PC-3 (cell line): ENCODE measurements around the gene FRMD5. TPM values are rescaled to one million over a fixed set of nuclear protein-coding genes. Genes with fewer than 3 reads are reported as not detected.

Experiments used
- ATAC-seq: fragments of 200-7000 bp; cut with Tn5 transposase; 2 replicates; pipeline ENCODE4 v1.9.1; 2020; ENCODE audit warnings: mild to moderate bottlenecking, moderate library complexity
- BruUV-seq: library from RNA; stranded (reverse); fragments of 400-500 nt; replicated peaks from 2 replicates; lab custom pipeline; 2021; lab: Mats Ljungman, UMichigan
- CTCF ChIA-PET: fragments of 300-600 bp; sonication (Branson Sonifier 250); formaldehyde crosslinking; loops from one replicate; lab custom pipeline; 2022; ENCODE audit warnings: antibody characterized with exemption; lab: Charles Lee
- POLR2A ChIA-PET: fragments of 300-600 bp; sonication (Branson Sonifier 250); formaldehyde crosslinking; loops from one replicate; lab custom pipeline; 2022; ENCODE audit warnings: antibody characterized with exemption; ENCODE audit not compliant: unreplicated experiment; lab: Charles Lee
- DNase-seq: peaks from one replicate; pipeline ENCODE4 v3.0.0-alpha.2; 2015
- H2AFZ ChIP-seq: fragments of 300-600 bp; sonication (generic); 2 replicates; pipeline ENCODE4 v1.6.0; 2016; ENCODE audit warnings: antibody characterized with exemption, low read length
- H3F3A ChIP-seq: fragments of 300-600 bp; sonication (generic); one replicate; pipeline ENCODE4 v1.6.0; 2017; ENCODE audit warnings: antibody characterized with exemption, low read length, control low read depth, mild to moderate bottlenecking; ENCODE audit not compliant: unreplicated experiment
- H3K27ac ChIP-seq: fragments of 300-600 bp; sonication (generic); 2 replicates; pipeline ENCODE4 v1.5.1; 2016; ENCODE audit warnings: mild to moderate bottlenecking, low read length
- H3K27me3 ChIP-seq: fragments of 300-600 bp; sonication (generic); 2 replicates; pipeline ENCODE4 v1.6.1; 2016; ENCODE audit warnings: low read length, mixed read lengths
- H3K36me3 ChIP-seq: fragments of 300-600 bp; sonication (generic); 2 replicates; pipeline ENCODE4 v1.6.1; 2016; ENCODE audit warnings: low read depth, mixed run types, low read length, mixed read lengths
- H3K4me1 ChIP-seq: fragments of 300-600 bp; sonication (generic); 2 replicates; pipeline ENCODE4 v1.5.1; 2016; ENCODE audit warnings: low read length; ENCODE audit not compliant: insufficient read depth
- H3K4me2 ChIP-seq: fragments of 300-600 bp; sonication (generic); 2 replicates; pipeline ENCODE4 v1.6.0; 2016; ENCODE audit warnings: low read length
- H3K4me3 ChIP-seq: fragments of 300-600 bp; sonication (generic); 2 replicates; pipeline ENCODE4 v1.5.1; 2016; ENCODE audit warnings: mild to moderate bottlenecking, low read length, mixed read lengths
- H3K79me2 ChIP-seq: fragments of 300-600 bp; sonication (generic); 2 replicates; pipeline ENCODE4 v1.6.1; 2017; ENCODE audit warnings: low read length, mixed read lengths
- H3K9ac ChIP-seq: fragments of 300-600 bp; sonication (generic); 2 replicates; pipeline ENCODE4 v1.6.0; 2016; ENCODE audit warnings: mild to moderate bottlenecking, low read length
- H3K9me2 ChIP-seq: fragments of 300-600 bp; sonication (generic); replicated peaks from 2 replicates; pipeline ENCODE4 v1.6.1; 2016; ENCODE audit warnings: mixed run types, low read length, mixed read lengths
- H3K9me3 ChIP-seq: fragments of 300-600 bp; sonication (generic); 2 replicates; pipeline ENCODE4 v1.6.1; 2016; ENCODE audit warnings: low read length, mixed read lengths
- H4K20me1 ChIP-seq: fragments of 300-600 bp; sonication (generic); 2 replicates; pipeline ENCODE4 v1.6.1; 2016; ENCODE audit warnings: low read length, mixed read lengths
- CTCF ChIP-seq: fragments of 300-600 bp; sonication (generic); conservative IDR thresholded peaks from 2 replicates; pipeline ENCODE4 v1.5.1; 2017; ENCODE audit warnings: antibody characterized with exemption, low read depth, mild to moderate bottlenecking, low read length
- EZH2 ChIP-seq: fragments of 300-600 bp; sonication (generic); IDR thresholded peaks from one replicate; pipeline ENCODE4 v1.6.1; 2017; ENCODE audit warnings: antibody characterized with exemption, mild to moderate bottlenecking, low read length; ENCODE audit not compliant: unreplicated experiment
- EZH2phosphoT487 ChIP-seq: fragments of 300-600 bp; sonication (generic); IDR thresholded peaks from 2 replicates; pipeline ENCODE4 v1.6.1; 2018; ENCODE audit warnings: mild to moderate bottlenecking, antibody characterized with exemption, low read length, borderline replicate concordance
- intact Hi-C: fragments of 100-400 bp; cut with micrococcal nuclease; formaldehyde crosslinking; loops from 2 replicates; pipeline ENCODE4 v1.9.0; 2023
- total RNA-seq: library from RNA; depleted of rRNA; stranded (reverse); fragments of >200 nt; gene quantifications from 2 replicates; pipeline ENCODE4 v1.2.3, GENCODE V29; 2014

Gene FRMD5
- total RNA-seq, 1 experiment from 2014 or later, result 8.7 TPM

- Histone ChIP-seq H4K20me1 (no peaks in the 10 kb centered on the region), H3F3A (no peaks in the 10 kb centered on the region), H3K4me2 (no peak overlapping the region), H3K4me3 (no peak overlapping the region), H3K27me3 (no peaks in the 10 kb centered on the region), H3K79me2 (no peaks in the 10 kb centered on the region), H3K4me1 (no peaks in the 10 kb centered on the region), H3K36me3 (peaks cover 24% of the 10 kb centered on the region; the same call in 1 of the 2 replicates), H3K9me3 (no peaks in the 10 kb centered on the region), H2AFZ (no peak overlapping the region), H3K9ac (no peak overlapping the region), H3K9me2 (no peaks in the 10 kb centered on the region), H3K27ac (no peak overlapping the region)
- CTCF ChIA-PET, result no interaction called here
- POLR2A ChIA-PET, result no interaction called here
- DNase-seq (no peak), ATAC-seq (no peak)
- no peak for TF ChIP-seq CTCF
- no peak for TF ChIP-seq EZH2phosphoT487
- no peak for TF ChIP-seq EZH2
- intact Hi-C loops, result no loop called here
- BruUV-seq, result no TSS peak
Measured at GRCh38 chr15:43859546-43859945, 335.5 kb downstream of the FRMD5 start.

GRCh38 chr15:43854801-43855200 is 340.3 kb downstream of the FRMD5 start:
- no TSS peak for BruUV-seq
- H4K20me1 ChIP-seq, result no peaks in the 10 kb centered on the region
- ATAC-seq (no peak), DNase-seq (no peak)
- H3K79me2 ChIP-seq, result no peaks in the 10 kb centered on the region
- ChIA-PET CTCF (no interaction called here), POLR2A (no interaction called here)
- H3K9me2 ChIP-seq, result no peaks in the 10 kb centered on the region
- H3K27ac ChIP-seq, result no peak overlapping the region
- TF ChIP-seq CTCF, result no peak
- no peak for TF ChIP-seq EZH2phosphoT487
- TF ChIP-seq EZH2, result no peak
- no peak overlapping the region for H3K9ac ChIP-seq
- no peak overlapping the region for H2AFZ ChIP-seq
- intact Hi-C loops, result no loop called here
- H3K4me1 ChIP-seq, result no peaks in the 10 kb centered on the region
- no peak overlapping the region for H3K4me3 ChIP-seq
- peaks cover 31% of the 10 kb centered on the region for H3K36me3 ChIP-seq
- H3F3A ChIP-seq, result no peaks in the 10 kb centered on the region
- H3K4me2 ChIP-seq, result no peak overlapping the region
- H3K27me3 ChIP-seq, result no peaks in the 10 kb centered on the region
- H3K9me3 ChIP-seq, result no peaks in the 10 kb centered on the region

- no peaks in the 10 kb centered on the region for H3F3A ChIP-seq
- H3K9me3 ChIP-seq, result no peaks in the 10 kb centered on the region
- POLR2A ChIA-PET, result no interaction called here
- CTCF ChIA-PET, result no interaction called here
- H3K9me2 ChIP-seq, result no peaks in the 10 kb centered on the region
- intact Hi-C loops, result no loop called here
- BruUV-seq, result no TSS peak
- no peaks in the 10 kb centered on the region for H4K20me1 ChIP-seq
- TF ChIP-seq CTCF (no peak), EZH2 (no peak), EZH2phosphoT487 (no peak)
- H3K9ac ChIP-seq, result no peak overlapping the region
- H3K4me1 ChIP-seq, result no peaks in the 10 kb centered on the region
- H3K4me3 ChIP-seq, result no peak overlapping the region
- no peak for ATAC-seq
- H2AFZ ChIP-seq, result no peak overlapping the region
- no peak overlapping the region for H3K27ac ChIP-seq
- H3K36me3 ChIP-seq, result peaks cover 33% of the 10 kb centered on the region
- no peak for DNase-seq
- H3K79me2 ChIP-seq, result no peaks in the 10 kb centered on the region
- no peaks in the 10 kb centered on the region for H3K27me3 ChIP-seq
- no peak overlapping the region for H3K4me2 ChIP-seq
Measured at GRCh38 chr15:43852607-43853006, 342.5 kb downstream of the FRMD5 start.
